ENCODE measurements around the gene UQCC3. TPM values are rescaled to one million over a fixed set of nuclear protein-coding genes. Genes with fewer than 3 reads are reported as not detected.

UQCC3 gene
- total RNA-seq, 2 donors from 2014 or later = 2.3 to 7.3 TPM

GRCh38 chr11:62716206-62716605, 44.7 kb downstream of the UQCC3 start:
- Histone ChIP-seq H3K36me3 (peaks cover 70% of the 10 kb centered on the region), H3K4me3 (no peak overlapping the region), H3K27me3 (replicated peaks; ENCODE audit: insufficient read depth) (no peaks in the 10 kb centered on the region), H3K4me1 (ENCODE audit: control insufficient read depth in 1 of 2, low read depth in 2 of 2) (no peaks in the 10 kb centered on the region), H3K27ac (no peak overlapping the region), H3K9me3 (no peaks in the 10 kb centered on the region)
- ATAC-seq (ENCODE audit: insufficient number of reproducible peaks, low FRiP score, low read depth) (no peak), DNase-seq (ENCODE audit: low spot score) (no peak)
- no peak for TF ChIP-seq CTCF (IDR thresholded peaks at IDR 0.05)

GRCh38 chr11:62716816-62717215, 45.3 kb downstream of the UQCC3 start:
- no peak for TF ChIP-seq CTCF (IDR thresholded peaks at IDR 0.05)
- Histone ChIP-seq H3K4me1 (ENCODE audit: control insufficient read depth in 1 of 2, low read depth in 2 of 2) (no peaks in the 10 kb centered on the region), H3K36me3 (peaks cover 71% of the 10 kb centered on the region), H3K27me3 (replicated peaks; ENCODE audit: insufficient read depth) (no peaks in the 10 kb centered on the region), H3K9me3 (no peaks in the 10 kb centered on the region), H3K27ac (no peak overlapping the region), H3K4me3 (no peak overlapping the region)
- DNase-seq (ENCODE audit: low spot score) (no peak), ATAC-seq (ENCODE audit: insufficient number of reproducible peaks, low FRiP score, low read depth) (no peak)

- Histone ChIP-seq H3K27me3 (replicated peaks; ENCODE audit: insufficient read depth) (no peaks in the 10 kb centered on the region), H3K27ac (no peak overlapping the region), H3K9me3 (no peaks in the 10 kb centered on the region), H3K4me1 (ENCODE audit: control insufficient read depth in 1 of 2, low read depth in 2 of 2) (peaks cover 5 to 9% of the 10 kb centered on the region in 2 donors), H3K36me3 (peaks cover 91% of the 10 kb centered on the region), H3K4me3 (no peak overlapping the region)
- DNase-seq (ENCODE audit: low spot score) = no peak
- TF ChIP-seq CTCF (IDR thresholded peaks at IDR 0.05) = no peak
- no peak for ATAC-seq (ENCODE audit: insufficient number of reproducible peaks, low FRiP score, low read depth)
Observed at GRCh38 chr11:62719302-62719978, 48.0 kb downstream of the UQCC3 start.

- peaks cover 69% of the 10 kb centered on the region for H3K36me3 ChIP-seq
- DNase-seq (ENCODE audit: low spot score) = no peak
- no peak for ATAC-seq (ENCODE audit: insufficient number of reproducible peaks, low FRiP score, low read depth)
- no peaks in the 10 kb centered on the region for H3K9me3 ChIP-seq
- H3K4me3 ChIP-seq = no peak overlapping the region
- TF ChIP-seq CTCF (IDR thresholded peaks at IDR 0.05) = no peak
- H3K4me1 ChIP-seq (ENCODE audit: control insufficient read depth in 1 of 2, low read depth in 2 of 2) = peaks cover 10 to 26% of the 10 kb centered on the region in 2 donors
- H3K27ac ChIP-seq = no peak overlapping the region
- H3K27me3 ChIP-seq (replicated peaks; ENCODE audit: insufficient read depth) = no peaks in the 10 kb centered on the region
Observed at GRCh38 chr11:62721994-62722393, 50.5 kb downstream of the UQCC3 start.

Other genes starting within 250 kb of the UQCC3 start
- 1,000 to 10,000 TPM; 1,009 to 1,046 TPM for gene AHNAK, start 124.9 kb upstream of the UQCC3 start, total RNA-seq
- 100 to 1,000 TPM; 719 to 780 TPM for gene EEF1G, start 97.8 kb upstream of the UQCC3 start, total RNA-seq
- 10 to 100 TPM in 1 of 2 donors, 1 to 10 TPM in 1; 9.5 to 12.5 TPM for gene TUT1, start 80.2 kb upstream of the UQCC3 start, total RNA-seq
- gene MTA2, start 69.8 kb upstream of the UQCC3 start, total RNA-seq = 100 to 1,000 TPM in 1 of 2 donors, 10 to 100 TPM in 1; 55.9 to 124 TPM
- gene EML3, start 58.9 kb upstream of the UQCC3 start, total RNA-seq = 100 to 1,000 TPM; 106 to 111 TPM
- gene ROM1, start 58.4 kb upstream of the UQCC3 start, total RNA-seq = 10 to 100 TPM; 11.4 to 12.6 TPM
- 10 to 100 TPM; 27.5 to 30.3 TPM for gene B3GAT3, start 49.7 kb upstream of the UQCC3 start, total RNA-seq
- 100 to 1,000 TPM; 120 to 159 TPM for gene GANAB, start 25.1 kb upstream of the UQCC3 start, total RNA-seq
- gene INTS5, start 18.4 kb upstream of the UQCC3 start, total RNA-seq = 10 to 100 TPM; 16.4 to 24.3 TPM
- 10 to 100 TPM; 20.5 to 28.6 TPM for gene C11orf98, start 6.5 kb upstream of the UQCC3 start, total RNA-seq
- 1 to 10 TPM; 1.5 to 2.9 TPM for gene CSKMT, start 6.4 kb upstream of the UQCC3 start, total RNA-seq
- gene LBHD1, start 594 bp downstream of the UQCC3 start, total RNA-seq = 1 to 10 TPM; 3.7 to 7.8 TPM
- 100 to 1,000 TPM in 1 of 2 donors, 10 to 100 TPM in 1; 88.6 to 159 TPM for gene UBXN1, start 7.4 kb downstream of the UQCC3 start, total RNA-seq
- 10 to 100 TPM; 10.5 to 22.5 TPM for gene LRRN4CL, start 17.9 kb downstream of the UQCC3 start, total RNA-seq
- gene BSCL2, start 35.8 kb downstream of the UQCC3 start, total RNA-seq = 10 to 100 TPM; 14.0 to 50.9 TPM
- gene GNG3, start 36.0 kb downstream of the UQCC3 start, total RNA-seq = not detected
- 10 to 100 TPM; 21.3 to 41.8 TPM for gene HNRNPUL2, start 55.8 kb downstream of the UQCC3 start, total RNA-seq
- gene TTC9C, start 56.8 kb downstream of the UQCC3 start, total RNA-seq = 10 to 100 TPM in 1 of 2 donors, 1 to 10 TPM in 1; 9.1 to 14.5 TPM
- gene ZBTB3, start 82.5 kb downstream of the UQCC3 start, total RNA-seq = 1 to 10 TPM; 6.2 to 7.6 TPM
- gene POLR2G, start 89.9 kb downstream of the UQCC3 start, total RNA-seq = 10 to 100 TPM; 37.0 to 54.4 TPM
- gene TAF6L, start 99.7 kb downstream of the UQCC3 start, total RNA-seq = 10 to 100 TPM; 18.5 to 22.2 TPM
- gene TMEM179B, start 115.7 kb downstream of the UQCC3 start, total RNA-seq = 10 to 100 TPM; 45.6 to 70.8 TPM
- gene TMEM223, start 120.3 kb downstream of the UQCC3 start, total RNA-seq = 10 to 100 TPM; 11.1 to 30.2 TPM
- 100 to 1,000 TPM in 1 of 2 donors, 10 to 100 TPM in 1; 82.9 to 109 TPM for gene NXF1, start 133.8 kb downstream of the UQCC3 start, total RNA-seq
- 10 to 100 TPM; 32.0 to 46.8 TPM for gene STX5, start 160.4 kb downstream of the UQCC3 start, total RNA-seq
- not detected for gene TEX54, start 161.2 kb downstream of the UQCC3 start, total RNA-seq
- gene WDR74, start 167.9 kb downstream of the UQCC3 start, total RNA-seq = 10 to 100 TPM; 19.8 to 55.2 TPM
- 100 to 1,000 TPM; 138 to 739 TPM for gene SLC3A2, start 209.2 kb downstream of the UQCC3 start, total RNA-seq
- not detected for gene CHRM1, start 249.7 kb downstream of the UQCC3 start, total RNA-seq